ENCODE measurements around the gene CHST2. TPM values are rescaled to one million over a fixed set of nuclear protein-coding genes. Genes with fewer than 3 reads are reported as not detected.
A peak's percentile ranks its signal among the peaks of the same experiment; 100 is the strongest.

The CHST2 gene
- polyA plus RNA-seq, 1 experiment: 0.38 TPM

- Histone ChIP-seq H3K36me3 (ENCODE audit: control insufficient read depth, insufficient read depth, low read length) (no peaks in the 10 kb centered on the region), H3K27me3 (ENCODE audit: control insufficient read depth, insufficient read depth, low read length) (no peaks in the 10 kb centered on the region; the same call in 1 of the 2 replicates), H3K4me3 (ENCODE audit: low read depth, low read length) (no peak overlapping the region)
- ChIA-PET CTCF (no interaction called here), POLR2A (no interaction called here)
- DNase-seq (ENCODE audit: low read depth): no peak
- TF ChIP-seq, protein P1, sequence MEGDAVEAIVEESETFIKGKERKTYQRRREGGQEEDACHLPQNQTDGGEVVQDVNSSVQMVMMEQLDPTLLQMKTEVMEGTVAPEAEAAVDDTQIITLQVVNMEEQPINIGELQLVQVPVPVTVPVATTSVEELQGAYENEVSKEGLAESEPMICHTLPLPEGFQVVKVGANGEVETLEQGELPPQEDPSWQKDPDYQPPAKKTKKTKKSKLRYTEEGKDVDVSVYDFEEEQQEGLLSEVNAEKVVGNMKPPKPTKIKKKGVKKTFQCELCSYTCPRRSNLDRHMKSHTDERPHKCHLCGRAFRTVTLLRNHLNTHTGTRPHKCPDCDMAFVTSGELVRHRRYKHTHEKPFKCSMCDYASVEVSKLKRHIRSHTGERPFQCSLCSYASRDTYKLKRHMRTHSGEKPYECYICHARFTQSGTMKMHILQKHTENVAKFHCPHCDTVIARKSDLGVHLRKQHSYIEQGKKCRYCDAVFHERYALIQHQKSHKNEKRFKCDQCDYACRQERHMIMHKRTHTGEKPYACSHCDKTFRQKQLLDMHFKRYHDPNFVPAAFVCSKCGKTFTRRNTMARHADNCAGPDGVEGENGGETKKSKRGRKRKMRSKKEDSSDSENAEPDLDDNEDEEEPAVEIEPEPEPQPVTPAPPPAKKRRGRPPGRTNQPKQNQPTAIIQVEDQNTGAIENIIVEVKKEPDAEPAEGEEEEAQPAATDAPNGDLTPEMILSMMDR (IDR thresholded peaks at IDR 0.05; ENCODE audit: insufficient read depth, low read depth, low read length): no peak
These were observed 9.2 kb upstream of the CHST2 start for GRCh38 chr3:143110371-143110770.

GRCh38 chr3:143118630-143119008 is 952 bp upstream of the CHST2 start:
- ChIA-PET CTCF (interaction anchor here (1.1 to 2.0 kb wide), 2 partner anchors 526 to 555 kb away, joined by 4 to 7 read pairs; no protein-coding TSS in a partner anchor), POLR2A (no interaction called here)

DNA sequence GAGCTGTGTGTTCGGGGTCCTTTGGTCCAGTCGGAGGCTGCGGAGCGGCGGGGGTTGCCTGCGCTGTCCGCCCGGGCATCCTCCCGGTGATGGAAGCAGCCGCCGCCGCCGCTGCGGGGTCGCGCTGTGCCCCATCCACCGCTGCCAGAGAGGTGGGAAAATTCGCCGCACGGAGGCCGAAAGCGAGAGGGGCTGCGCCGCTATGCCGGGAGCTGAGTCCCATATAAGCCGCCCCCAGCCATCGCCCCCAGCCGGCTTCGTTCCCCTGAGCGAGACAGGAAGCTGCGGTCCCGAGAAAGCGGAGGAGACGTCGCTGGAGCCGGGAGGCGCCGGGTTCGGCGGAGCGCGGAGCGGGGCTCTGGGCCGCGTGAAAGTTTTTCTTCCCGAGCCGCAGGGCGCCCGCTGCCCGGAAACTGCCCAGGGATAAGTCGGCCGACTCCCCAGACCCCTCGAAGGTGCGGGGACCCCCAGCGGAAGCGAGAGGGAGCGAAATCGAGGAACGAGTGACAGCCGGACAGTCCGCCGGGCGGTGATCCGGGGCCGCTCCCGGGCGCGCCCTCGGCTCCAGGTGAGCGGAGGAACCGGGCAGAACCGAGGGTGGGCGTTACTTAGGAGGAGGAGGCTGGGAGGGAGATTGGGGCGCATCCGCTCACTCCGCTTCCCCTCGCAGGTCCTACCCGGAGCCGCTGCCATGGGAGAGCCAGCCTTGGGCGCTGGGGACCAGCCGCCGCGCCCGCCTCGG is 574 bp downstream of the CHST2 start:
- H3K36me3 ChIP-seq (ENCODE audit: control insufficient read depth, insufficient read depth, low read length): no peaks in the 10 kb centered on the region
- no peak for DNase-seq (ENCODE audit: low read depth)
- H3K27me3 ChIP-seq (ENCODE audit: control insufficient read depth, insufficient read depth, low read length): no peaks in the 10 kb centered on the region; the same call in none of the 2 replicates
- ChIA-PET CTCF (interaction anchor here (0.6 to 2.8 kb wide), 17 partner anchors 11 to 554 kb away, joined by 3 to 15 read pairs (median 4); no protein-coding TSS in a partner anchor), POLR2A (no interaction called here)
- TF ChIP-seq, protein P1 (IDR thresholded peaks at IDR 0.05; ENCODE audit: insufficient read depth, low read depth, low read length): no peak
- peak overlapping the region; percentile 82 for H3K4me3 ChIP-seq (ENCODE audit: low read depth, low read length)

More at GRCh38 chr3:143118630-143119008, 952 bp upstream of the CHST2 start:
- TF ChIP-seq, protein P1 (IDR thresholded peaks at IDR 0.05; ENCODE audit: insufficient read depth, low read depth, low read length): no peak
- no peaks in the 10 kb centered on the region; the same call in none of the 2 replicates for H3K27me3 ChIP-seq (ENCODE audit: control insufficient read depth, insufficient read depth, low read length)
- no peak for DNase-seq (ENCODE audit: low read depth)
- H3K36me3 ChIP-seq (ENCODE audit: control insufficient read depth, insufficient read depth, low read length): no peaks in the 10 kb centered on the region
- H3K4me3 ChIP-seq (ENCODE audit: low read depth, low read length): peak overlapping the region; percentile 82

- H3K36me3 ChIP-seq (ENCODE audit: control insufficient read depth, insufficient read depth, low read length): no peaks in the 10 kb centered on the region
- DNase-seq (ENCODE audit: low read depth): no peak
- POLR2A ChIA-PET: no interaction called here
- TF ChIP-seq, protein P1 (IDR thresholded peaks at IDR 0.05; ENCODE audit: insufficient read depth, low read depth, low read length): no peak
- H3K4me3 ChIP-seq (ENCODE audit: low read depth, low read length): peak overlapping the region; percentile 82
- CTCF ChIA-PET: interaction anchor here (0.6 to 2.8 kb wide), 23 partner anchors 11 to 555 kb away, joined by 3 to 15 read pairs (median 3); no protein-coding TSS in a partner anchor
- H3K27me3 ChIP-seq (ENCODE audit: control insufficient read depth, insufficient read depth, low read length): no peaks in the 10 kb centered on the region; the same call in none of the 2 replicates
These were observed 1.2 kb downstream of the CHST2 start for GRCh38 chr3:143120716-143121240.

All from BJ (cell line).